Sigmoid colon (tissue), 4 donors: Measurements from ENCODE around the gene GPR39.

Experiments
- CTCF ChIP-seq, 4 experiments: fragments of 450-650 bp in 3 of 4; fragments of 200-600 bp in 1 of 4; IDR thresholded peaks; one replicate each; pipeline ENCODE4 v1.5.1; 2016 to 2019; ENCODE audit warnings: antibody characterized with exemption in 4 of 4, mild to moderate bottlenecking in 3 of 4, moderate library complexity in 2 of 4
- EP300 ChIP-seq, 4 donors: sonication (generic); formaldehyde crosslinking; IDR thresholded peaks; one replicate each; pipeline ENCODE4 v1.6.1; 2017; ENCODE audit warnings: antibody characterized with exemption in 4 of 4

GRCh38 chr2:132518302-132518701 lies 101.7 kb downstream of the GPR39 start:
- TF ChIP-seq EP300 (IDR thresholded peaks at IDR 0.05) (no peak), CTCF (IDR thresholded peaks at IDR 0.05) (no peak)
